Measurements from ENCODE around the gene FAM193A.

The FAM193A gene

GRCh38 chr4:2714061-2714770 lies 177.8 kb downstream of the FAM193A start:
- TF ChIP-seq, protein P1, sequence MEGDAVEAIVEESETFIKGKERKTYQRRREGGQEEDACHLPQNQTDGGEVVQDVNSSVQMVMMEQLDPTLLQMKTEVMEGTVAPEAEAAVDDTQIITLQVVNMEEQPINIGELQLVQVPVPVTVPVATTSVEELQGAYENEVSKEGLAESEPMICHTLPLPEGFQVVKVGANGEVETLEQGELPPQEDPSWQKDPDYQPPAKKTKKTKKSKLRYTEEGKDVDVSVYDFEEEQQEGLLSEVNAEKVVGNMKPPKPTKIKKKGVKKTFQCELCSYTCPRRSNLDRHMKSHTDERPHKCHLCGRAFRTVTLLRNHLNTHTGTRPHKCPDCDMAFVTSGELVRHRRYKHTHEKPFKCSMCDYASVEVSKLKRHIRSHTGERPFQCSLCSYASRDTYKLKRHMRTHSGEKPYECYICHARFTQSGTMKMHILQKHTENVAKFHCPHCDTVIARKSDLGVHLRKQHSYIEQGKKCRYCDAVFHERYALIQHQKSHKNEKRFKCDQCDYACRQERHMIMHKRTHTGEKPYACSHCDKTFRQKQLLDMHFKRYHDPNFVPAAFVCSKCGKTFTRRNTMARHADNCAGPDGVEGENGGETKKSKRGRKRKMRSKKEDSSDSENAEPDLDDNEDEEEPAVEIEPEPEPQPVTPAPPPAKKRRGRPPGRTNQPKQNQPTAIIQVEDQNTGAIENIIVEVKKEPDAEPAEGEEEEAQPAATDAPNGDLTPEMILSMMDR (IDR thresholded peaks at IDR 0.05), result no peak

DNA sequence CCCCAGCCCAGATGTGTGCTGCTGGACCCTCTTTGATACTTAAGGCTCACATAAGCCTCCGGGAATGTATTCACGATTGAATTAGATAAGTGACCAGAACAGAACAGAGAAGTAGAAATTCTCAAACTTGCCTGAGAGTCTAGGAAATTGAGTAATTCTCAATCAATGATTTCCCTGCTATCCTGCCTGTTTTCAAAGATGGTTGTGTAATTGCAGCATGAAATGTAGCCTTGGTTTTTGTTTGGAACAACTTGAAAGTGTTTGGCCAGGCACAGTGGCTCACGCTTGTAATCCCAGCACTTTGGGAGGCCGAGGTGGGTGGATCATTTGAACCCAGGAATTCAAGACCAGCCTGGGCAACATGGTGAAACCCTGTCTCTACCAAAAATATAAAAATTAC lies 178.5 kb downstream of the FAM193A start:
- TF ChIP-seq, protein P1 (IDR thresholded peaks at IDR 0.05), result no peak

DNA sequence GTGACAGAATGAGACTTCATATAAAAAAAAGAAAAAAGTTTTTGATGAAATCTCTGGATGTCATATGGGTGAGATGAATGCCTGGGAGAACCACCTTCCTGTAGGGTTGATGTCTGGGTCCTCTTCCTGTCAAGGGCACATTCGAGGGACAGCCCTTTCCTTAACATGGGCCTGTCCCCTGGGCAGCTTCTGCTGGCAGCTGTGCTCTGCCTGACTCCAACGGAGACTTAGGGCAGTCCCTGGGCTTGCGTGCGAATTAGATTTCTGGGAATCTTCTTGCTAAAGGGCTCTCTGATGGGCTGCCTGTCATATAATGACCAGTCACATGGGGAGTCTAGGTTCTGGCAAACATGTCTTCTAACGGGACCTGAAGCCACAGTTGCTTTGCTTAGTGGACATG lies 179.0 kb downstream of the FAM193A start:
- TF ChIP-seq, protein P1 (IDR thresholded peaks at IDR 0.05), result no peak

DNA sequence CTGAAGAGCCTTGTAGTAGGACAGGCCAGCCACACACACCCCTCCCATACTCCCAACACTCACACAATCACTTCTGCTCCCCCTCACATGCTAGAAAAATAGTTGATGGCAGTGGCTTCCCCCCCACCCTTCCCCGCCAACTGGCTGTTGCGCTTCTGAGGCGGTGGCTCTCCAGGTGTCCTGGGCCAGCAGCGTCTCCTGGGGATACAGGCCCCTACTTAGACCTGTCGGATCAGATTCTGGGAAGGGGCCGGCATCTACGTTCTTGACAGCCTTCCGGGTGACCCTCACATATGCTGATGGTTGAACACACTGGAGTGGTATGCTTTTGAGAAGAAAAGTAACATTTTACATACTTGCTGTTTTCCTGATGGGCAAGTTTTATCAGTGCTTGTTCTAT lies 179.8 kb downstream of the FAM193A start:
- TF ChIP-seq, protein P1 (IDR thresholded peaks at IDR 0.05), result no peak

DNA sequence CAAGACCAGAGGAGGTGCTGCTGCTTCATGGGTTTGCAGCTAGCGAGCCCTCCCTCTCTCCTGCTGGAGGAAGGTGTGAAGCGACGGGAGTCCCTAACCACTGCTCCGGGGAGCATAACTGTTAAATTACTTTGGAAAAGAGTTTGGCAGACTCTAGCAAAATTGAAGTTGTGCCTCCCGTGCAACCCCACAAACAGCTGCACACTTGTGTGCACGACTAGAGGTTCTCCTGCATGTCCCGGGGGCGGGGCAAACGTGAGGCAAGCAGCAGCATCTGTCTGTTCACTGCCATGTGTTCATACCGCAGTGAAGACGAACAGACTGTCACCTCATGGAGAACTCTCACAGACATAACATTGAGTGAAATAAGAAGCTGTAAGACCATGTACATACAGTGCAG lies 185.1 kb downstream of the FAM193A start:
- TF ChIP-seq, protein P1 (IDR thresholded peaks at IDR 0.05), result no peak

DNA sequence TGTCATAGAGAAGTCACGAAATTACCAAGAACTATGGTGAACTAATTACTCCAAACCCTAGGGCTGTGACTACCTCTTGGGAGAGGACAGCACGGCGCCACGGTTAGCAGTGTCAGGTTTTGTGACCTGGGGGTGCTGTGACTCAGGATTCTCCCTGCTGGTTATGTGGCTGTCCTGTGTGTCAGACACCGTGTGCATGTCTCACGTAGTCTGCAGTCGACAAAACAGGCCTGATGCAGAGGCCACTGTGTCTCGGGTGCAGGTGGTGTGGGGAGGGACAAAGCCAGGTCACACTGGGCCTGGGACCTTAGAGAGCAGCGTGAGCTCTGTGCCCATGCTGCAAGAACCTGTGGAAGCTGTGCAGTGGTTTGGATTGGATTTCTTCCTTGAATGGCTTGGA lies 185.6 kb downstream of the FAM193A start:
- TF ChIP-seq, protein P1 (IDR thresholded peaks at IDR 0.05), result no peak

DNA sequence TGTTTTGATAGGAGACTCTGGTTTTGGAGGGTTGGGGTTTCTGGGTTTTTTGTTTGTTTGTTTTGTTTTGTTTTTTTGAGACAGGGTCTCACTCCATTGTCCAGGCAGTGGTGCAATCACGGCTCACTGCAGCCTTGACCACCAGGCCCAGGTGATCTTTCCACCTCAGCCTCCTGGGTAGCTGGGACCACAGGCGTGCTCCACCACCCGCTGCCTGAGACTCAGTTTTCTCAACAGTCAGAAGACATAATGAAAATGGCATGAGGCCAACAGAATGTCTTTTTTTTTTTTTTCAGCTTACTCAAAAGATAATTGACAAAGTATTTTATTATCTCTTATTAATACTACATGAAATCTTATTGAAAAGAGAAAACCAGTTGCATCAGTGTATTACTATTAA lies 187.3 kb downstream of the FAM193A start:
- TF ChIP-seq, protein P1 (IDR thresholded peaks at IDR 0.05), result no peak

DNA sequence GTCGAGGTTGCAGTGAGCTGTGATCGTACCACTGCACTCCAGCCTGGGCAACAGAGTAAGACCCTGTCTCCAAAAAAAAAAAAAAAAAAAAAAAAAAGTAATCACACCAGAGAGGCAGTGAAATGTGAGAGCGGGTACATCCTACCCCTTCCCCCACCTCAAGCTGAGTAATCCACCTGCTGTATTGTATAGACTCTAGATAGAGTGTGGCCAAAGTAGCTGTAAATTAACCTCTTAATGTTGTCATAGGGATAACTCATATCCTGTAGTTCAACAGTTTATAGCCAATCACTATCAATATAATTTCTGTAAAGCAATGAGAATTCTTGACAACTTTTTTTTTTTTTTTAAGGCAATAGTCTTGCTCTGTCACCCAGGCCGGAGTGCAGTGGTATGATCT lies 188.9 kb downstream of the FAM193A start:
- TF ChIP-seq, protein P1 (IDR thresholded peaks at IDR 0.05), result no peak

Measured in LNCAP (cell line).